ENCODE data around the gene ADAMTS5. TPM values are rescaled to one million over a fixed set of nuclear protein-coding genes. Genes with fewer than 3 reads are reported as not detected.

Gene ADAMTS5
- total RNA-seq, 2 experiments from 2014 or later: not detected

GRCh38 chr21:26939601-26940111 is 27.2 kb downstream of the ADAMTS5 start:
- Mint-ChIP-seq H3K27ac (no peak overlapping the region), H3K9me3 (ENCODE audit: low read depth) (peaks cover 3% of the 10 kb centered on the region), H3K27me3 (no peaks in the 10 kb centered on the region), H3K4me3 (no peak overlapping the region), H3K4me1 (no peaks in the 10 kb centered on the region), H3K36me3 (no peaks in the 10 kb centered on the region)
- ATAC-seq (no peak), DNase-seq (no peak)
- CTCF ChIA-PET: no interaction called here

- H3K27me3 Mint-ChIP-seq: no peaks in the 10 kb centered on the region
- H3K27ac Mint-ChIP-seq: no peak overlapping the region
- no peak overlapping the region for H3K4me3 Mint-ChIP-seq
- peaks cover 3% of the 10 kb centered on the region for H3K9me3 Mint-ChIP-seq (ENCODE audit: low read depth)
- ATAC-seq (no peak), DNase-seq (no peak)
- H3K36me3 Mint-ChIP-seq: no peaks in the 10 kb centered on the region
- CTCF ChIA-PET: no interaction called here
- no peaks in the 10 kb centered on the region for H3K4me1 Mint-ChIP-seq
Observed at GRCh38 chr21:26936641-26937040, 30.2 kb downstream of the ADAMTS5 start.

GRCh38 chr21:26935977-26936376 is 30.9 kb downstream of the ADAMTS5 start:
- no peaks in the 10 kb centered on the region for H3K4me1 Mint-ChIP-seq
- H3K36me3 Mint-ChIP-seq: no peaks in the 10 kb centered on the region
- CTCF ChIA-PET: no interaction called here
- H3K27ac Mint-ChIP-seq: no peak overlapping the region
- DNase-seq: no peak
- ATAC-seq: no peak
- no peaks in the 10 kb centered on the region for H3K27me3 Mint-ChIP-seq
- H3K9me3 Mint-ChIP-seq (ENCODE audit: low read depth): peaks cover 3% of the 10 kb centered on the region
- H3K4me3 Mint-ChIP-seq: no peak overlapping the region

- ATAC-seq (no peak), DNase-seq (no peak)
- H3K4me3 Mint-ChIP-seq: no peak overlapping the region
- H3K36me3 Mint-ChIP-seq: no peaks in the 10 kb centered on the region
- H3K4me1 Mint-ChIP-seq: no peaks in the 10 kb centered on the region
- H3K27me3 Mint-ChIP-seq: no peaks in the 10 kb centered on the region
- no peak overlapping the region for H3K27ac Mint-ChIP-seq
- CTCF ChIA-PET: no interaction called here
- H3K9me3 Mint-ChIP-seq (ENCODE audit: low read depth): peaks cover 3% of the 10 kb centered on the region
Observed at GRCh38 chr21:26934383-26934782, 32.5 kb downstream of the ADAMTS5 start.

- H3K36me3 Mint-ChIP-seq: no peaks in the 10 kb centered on the region
- no peak overlapping the region for H3K27ac Mint-ChIP-seq
- DNase-seq (no peak), ATAC-seq (no peak)
- H3K9me3 Mint-ChIP-seq (ENCODE audit: low read depth): no peaks in the 10 kb centered on the region
- CTCF ChIA-PET: no interaction called here
- no peaks in the 10 kb centered on the region for H3K27me3 Mint-ChIP-seq
- no peaks in the 10 kb centered on the region for H3K4me1 Mint-ChIP-seq
- H3K4me3 Mint-ChIP-seq: no peak overlapping the region
Observed at GRCh38 chr21:26933448-26933847, 33.4 kb downstream of the ADAMTS5 start.

- Mint-ChIP-seq H3K27me3 (no peaks in the 10 kb centered on the region), H3K27ac (no peak overlapping the region), H3K9me3 (ENCODE audit: low read depth) (no peaks in the 10 kb centered on the region), H3K36me3 (no peaks in the 10 kb centered on the region), H3K4me3 (no peak overlapping the region), H3K4me1 (no peaks in the 10 kb centered on the region)
- ATAC-seq (no peak), DNase-seq (no peak)
- CTCF ChIA-PET: no interaction called here
Observed at GRCh38 chr21:26925636-26926035, 41.3 kb downstream of the ADAMTS5 start.

GRCh38 chr21:26925122-26925521 is 41.8 kb downstream of the ADAMTS5 start:
- DNase-seq: no peak
- Mint-ChIP-seq H3K36me3 (no peaks in the 10 kb centered on the region), H3K9me3 (ENCODE audit: low read depth) (no peaks in the 10 kb centered on the region), H3K27ac (no peak overlapping the region), H3K27me3 (no peaks in the 10 kb centered on the region), H3K4me1 (no peaks in the 10 kb centered on the region), H3K4me3 (no peak overlapping the region)
- CTCF ChIA-PET: no interaction called here
- ATAC-seq: no peak

GRCh38 chr21:26923986-26924385 is 42.9 kb downstream of the ADAMTS5 start:
- no peaks in the 10 kb centered on the region for H3K4me1 Mint-ChIP-seq
- CTCF ChIA-PET: no interaction called here
- no peaks in the 10 kb centered on the region for H3K9me3 Mint-ChIP-seq (ENCODE audit: low read depth)
- no peak overlapping the region for H3K27ac Mint-ChIP-seq
- no peak for ATAC-seq
- no peaks in the 10 kb centered on the region for H3K27me3 Mint-ChIP-seq
- no peak overlapping the region for H3K4me3 Mint-ChIP-seq
- DNase-seq: no peak
- H3K36me3 Mint-ChIP-seq: no peaks in the 10 kb centered on the region

GRCh38 chr21:26920055-26920454 is 46.8 kb downstream of the ADAMTS5 start:
- ATAC-seq (no peak), DNase-seq (no peak)
- no peak overlapping the region for H3K4me3 Mint-ChIP-seq
- H3K4me1 Mint-ChIP-seq: no peaks in the 10 kb centered on the region
- no peaks in the 10 kb centered on the region for H3K9me3 Mint-ChIP-seq (ENCODE audit: low read depth)
- CTCF ChIA-PET: no interaction called here
- no peaks in the 10 kb centered on the region for H3K36me3 Mint-ChIP-seq
- no peak overlapping the region for H3K27ac Mint-ChIP-seq
- H3K27me3 Mint-ChIP-seq: no peaks in the 10 kb centered on the region

GRCh38 chr21:26918323-26919079 is 48.4 kb downstream of the ADAMTS5 start:
- no peaks in the 10 kb centered on the region for H3K27me3 Mint-ChIP-seq
- CTCF ChIA-PET: no interaction called here

GRCh38 chr21:26916799-26917198 is 50.1 kb downstream of the ADAMTS5 start:
- Mint-ChIP-seq H3K36me3 (no peaks in the 10 kb centered on the region), H3K27ac (no peak overlapping the region), H3K27me3 (no peaks in the 10 kb centered on the region), H3K4me3 (no peak overlapping the region), H3K9me3 (ENCODE audit: low read depth) (peaks cover 5% of the 10 kb centered on the region), H3K4me1 (no peaks in the 10 kb centered on the region)
- CTCF ChIA-PET: no interaction called here
- DNase-seq (no peak), ATAC-seq (no peak)

More at GRCh38 chr21:26918323-26919079, 48.4 kb downstream of the ADAMTS5 start:
- ATAC-seq (no peak), DNase-seq (no peak)
- Mint-ChIP-seq H3K9me3 (ENCODE audit: low read depth) (peaks cover 5% of the 10 kb centered on the region), H3K36me3 (no peaks in the 10 kb centered on the region), H3K27ac (no peak overlapping the region), H3K4me1 (no peaks in the 10 kb centered on the region), H3K4me3 (no peak overlapping the region)

- peaks cover 5% of the 10 kb centered on the region for H3K9me3 Mint-ChIP-seq (ENCODE audit: low read depth)
- H3K4me3 Mint-ChIP-seq: no peak overlapping the region
- ATAC-seq (no peak), DNase-seq (no peak)
- no peak overlapping the region for H3K27ac Mint-ChIP-seq
- H3K36me3 Mint-ChIP-seq: no peaks in the 10 kb centered on the region
- H3K4me1 Mint-ChIP-seq: no peaks in the 10 kb centered on the region
- no peaks in the 10 kb centered on the region for H3K27me3 Mint-ChIP-seq
- CTCF ChIA-PET: no interaction called here
Observed at GRCh38 chr21:26914557-26914956, 52.3 kb downstream of the ADAMTS5 start.

- no peak overlapping the region for H3K27ac Mint-ChIP-seq
- no peaks in the 10 kb centered on the region for H3K27me3 Mint-ChIP-seq
Observed at GRCh38 chr21:26912466-26912865, 54.4 kb downstream of the ADAMTS5 start.

GRCh38 chr21:26909972-26910371 is 56.9 kb downstream of the ADAMTS5 start:
- no peak for ATAC-seq
- Mint-ChIP-seq H3K4me3 (no peak overlapping the region), H3K36me3 (no peaks in the 10 kb centered on the region), H3K4me1 (no peaks in the 10 kb centered on the region), H3K27me3 (no peaks in the 10 kb centered on the region), H3K27ac (no peak overlapping the region), H3K9me3 (ENCODE audit: low read depth) (peaks cover 5% of the 10 kb centered on the region)
- CTCF ChIA-PET: no interaction called here
- DNase-seq: no peak

More at GRCh38 chr21:26912466-26912865, 54.4 kb downstream of the ADAMTS5 start:
- CTCF ChIA-PET: no interaction called here
- DNase-seq (no peak), ATAC-seq (no peak)
- no peak overlapping the region for H3K4me3 Mint-ChIP-seq
- peaks cover 5% of the 10 kb centered on the region for H3K9me3 Mint-ChIP-seq (ENCODE audit: low read depth)
- no peaks in the 10 kb centered on the region for H3K4me1 Mint-ChIP-seq
- H3K36me3 Mint-ChIP-seq: no peaks in the 10 kb centered on the region

Measured in activated CD8-positive, alpha-beta memory T cell treated with anti-CD3 and anti-CD28 coated beads, Interleukin-2, amount 10 ng/mL, durations not matched to agents 7 days and 5 days (primary cell).